NCI-H128 (cell line): ENCODE results near the gene TNS2.
"Not testable (repeated sequence)": the region's sequence is repeated elsewhere in the genome, so short reads cannot be mapped to it uniquely, and the experiment has no call there.

Experiments used
- DNase-seq: peaks from one replicate; lab custom pipeline; 2025; ENCODE audit not compliant: unreplicated experiment; lab: John Stamatoyannopoulos, UW

The TNS2 gene

DNA sequence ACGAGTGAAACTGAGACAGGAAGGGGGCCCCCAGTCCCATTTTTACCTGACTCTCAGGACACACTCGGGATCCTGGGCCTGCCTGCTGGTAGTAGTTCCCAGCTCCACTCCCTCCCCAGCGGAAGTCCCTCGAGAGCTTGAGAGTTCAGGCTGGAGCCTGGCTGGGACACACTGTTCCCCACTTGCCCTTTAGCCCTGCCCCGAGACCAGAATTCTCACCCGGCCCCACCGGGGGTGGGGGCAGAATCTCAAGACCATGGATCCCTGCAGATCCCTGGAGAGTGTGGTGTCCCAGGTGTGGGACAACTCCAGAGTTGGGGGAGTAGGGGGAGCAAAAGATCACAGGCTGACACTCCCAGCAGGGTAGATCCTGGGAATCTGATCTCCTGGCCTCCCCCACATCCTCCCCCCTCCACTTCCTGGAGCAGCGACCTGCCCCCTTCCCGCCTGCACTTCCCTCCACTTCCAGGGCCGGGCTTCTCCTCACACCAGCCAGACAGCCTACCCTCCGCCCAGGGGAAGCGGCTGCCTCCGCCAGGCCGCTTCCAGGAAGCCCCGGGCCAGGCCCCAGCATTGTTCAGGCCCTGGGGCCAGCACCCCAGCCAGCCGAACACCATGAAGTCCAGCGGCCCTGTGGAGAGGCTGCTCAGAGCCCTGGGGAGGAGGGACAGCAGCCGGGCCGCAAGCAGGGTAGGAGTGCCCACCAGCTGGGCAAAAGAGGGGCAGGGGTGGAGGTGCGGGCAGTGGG is at the start of gene TNS2:
TSS of gene TNS2 (plus strand) at position 495 of the 748 bp plus-strand sequence. CDS start at position 616, 121 bp downstream.
- DNase-seq, result no peak

GRCh38 chr12:53004178-53004577 is 45.7 kb upstream of the TNS2 start:
- no peak for DNase-seq

- no peak for DNase-seq
Measured at GRCh38 chr12:53004582-53004981, 45.3 kb upstream of the TNS2 start.

DNA sequence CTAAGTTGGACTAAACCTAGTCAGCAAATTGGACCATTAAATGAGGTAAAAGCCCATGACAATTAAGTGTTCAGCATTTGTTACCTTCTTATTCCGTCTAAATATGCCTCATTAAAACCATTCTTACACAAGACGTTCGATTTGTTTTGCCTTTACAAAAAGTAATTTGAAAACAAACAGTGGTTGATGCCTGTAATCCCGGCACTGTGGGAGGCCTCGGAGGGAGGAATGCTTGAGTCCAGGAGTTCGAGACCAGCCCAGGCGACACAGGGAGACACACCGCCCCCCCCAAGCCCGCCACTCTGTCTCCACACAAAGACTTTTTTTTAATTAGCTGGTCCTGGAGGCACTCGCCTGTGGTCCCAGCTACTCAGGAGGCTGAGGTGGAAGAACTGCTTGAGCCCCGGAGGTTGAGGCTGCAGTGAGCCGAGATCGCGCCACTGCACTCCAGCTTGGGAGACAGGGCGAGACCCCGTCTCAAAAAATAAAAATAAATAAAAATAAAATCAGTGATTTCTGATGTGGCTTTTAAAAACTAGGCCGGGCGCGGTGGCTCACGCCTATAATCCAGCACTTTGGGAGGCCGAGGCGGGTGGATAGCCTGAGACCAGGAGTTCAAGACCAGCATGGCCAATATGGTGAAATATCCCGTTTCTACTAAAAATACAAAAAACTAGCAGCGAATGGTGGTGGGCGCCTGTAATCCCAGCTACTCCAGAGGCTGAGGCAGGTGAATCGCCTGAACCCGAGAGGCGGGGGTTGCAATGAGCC is 44.5 kb upstream of the TNS2 start:
- no peak for DNase-seq

DNA sequence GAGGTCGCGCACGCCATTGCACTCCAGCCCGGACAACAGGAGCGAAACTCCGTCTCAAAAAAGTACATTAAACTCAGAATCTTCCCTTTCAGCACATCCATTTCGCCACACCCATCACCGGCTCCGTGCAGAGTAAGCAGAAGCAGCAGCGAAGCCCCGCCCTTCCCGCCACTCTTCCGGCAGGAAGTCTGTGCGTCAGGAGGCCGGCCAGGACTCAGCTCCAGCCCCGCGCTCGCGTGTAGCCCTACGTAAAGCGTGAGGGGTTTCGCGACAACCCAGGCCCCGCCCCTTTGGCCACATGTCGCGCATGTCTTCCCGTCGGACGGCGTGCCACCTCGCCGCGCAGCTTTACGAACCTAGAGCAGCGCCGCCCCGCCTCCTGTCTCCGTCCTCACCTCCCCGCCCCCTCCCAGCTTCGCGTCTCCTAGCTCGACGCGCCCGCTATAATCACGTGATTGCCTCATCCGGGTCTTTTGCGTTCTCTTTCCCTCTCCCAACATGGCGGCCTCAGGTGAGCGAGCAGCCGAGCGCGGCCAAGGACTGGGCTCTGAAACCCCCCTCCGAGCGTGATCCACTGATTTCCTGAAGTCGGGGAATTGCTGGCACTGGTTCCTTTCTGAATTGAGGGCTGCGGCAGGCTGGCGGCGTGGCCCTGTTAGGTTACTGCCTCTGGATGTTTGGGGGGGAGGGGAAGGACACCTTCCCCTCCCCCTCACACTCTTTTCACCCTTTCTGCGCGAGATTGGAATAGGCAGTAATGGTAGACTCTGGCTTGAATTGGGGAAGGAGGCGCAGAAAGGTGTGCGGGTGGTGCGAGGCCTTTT is 43.7 kb upstream of the TNS2 start, which contains the start of gene EIF4B:
TSS of gene EIF4B (plus strand) at position 471 of the 824 bp plus-strand sequence. CDS start at position 499, 28 bp downstream.
- peak; percentile 97 for DNase-seq

- peak; percentile 48 for DNase-seq
Measured at GRCh38 chr12:53006810-53007309, 43.0 kb upstream of the TNS2 start.

DNA sequence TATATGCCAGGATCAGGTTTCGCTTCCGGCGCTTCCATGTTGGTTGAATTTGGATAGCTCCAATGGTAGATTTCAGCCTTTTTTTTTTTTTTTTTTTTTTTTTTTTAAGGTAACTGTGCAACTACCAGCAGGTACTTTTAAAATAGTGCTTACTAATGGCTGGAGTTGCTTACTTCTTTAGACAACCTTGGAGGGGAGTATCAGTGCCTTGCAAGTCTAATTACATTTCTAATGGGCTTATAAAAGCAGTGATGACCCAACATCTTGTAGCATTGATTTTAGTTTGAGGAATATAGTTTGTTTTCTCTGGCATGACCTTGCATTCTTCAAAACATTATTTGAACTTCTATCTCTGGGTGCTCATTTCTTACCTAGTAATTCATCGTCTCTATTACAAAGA is 42.5 kb upstream of the TNS2 start:
- no peak for DNase-seq

GRCh38 chr12:53008760-53009159 is 41.1 kb upstream of the TNS2 start:
- not testable (repeated sequence) for DNase-seq

- DNase-seq, result no peak
Measured at GRCh38 chr12:53010955-53011354, 38.9 kb upstream of the TNS2 start.

DNA sequence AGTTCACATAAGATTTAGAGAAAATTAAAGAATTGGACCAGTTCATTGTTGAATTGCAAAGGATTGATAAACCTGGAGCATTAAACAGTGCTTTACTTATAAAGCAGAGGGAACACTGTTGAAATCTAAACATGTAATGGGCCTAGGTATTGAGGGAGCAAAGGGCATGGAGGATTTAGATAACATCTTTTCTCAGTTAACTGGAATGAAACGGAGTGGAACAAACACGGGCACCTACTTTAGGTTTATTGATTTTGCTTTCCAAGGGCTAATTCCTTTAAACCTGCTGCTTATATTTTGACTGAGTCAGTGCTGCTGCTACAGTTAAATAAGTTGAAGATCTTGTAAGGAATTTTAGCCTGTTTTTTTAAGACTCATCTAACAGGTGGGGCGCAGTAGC is 38.0 kb upstream of the TNS2 start:
- DNase-seq, result no peak

- no peak for DNase-seq
Measured at GRCh38 chr12:53012928-53013327, 36.9 kb upstream of the TNS2 start.

- DNase-seq, result no peak
Measured at GRCh38 chr12:53014709-53015108, 35.2 kb upstream of the TNS2 start.

DNA sequence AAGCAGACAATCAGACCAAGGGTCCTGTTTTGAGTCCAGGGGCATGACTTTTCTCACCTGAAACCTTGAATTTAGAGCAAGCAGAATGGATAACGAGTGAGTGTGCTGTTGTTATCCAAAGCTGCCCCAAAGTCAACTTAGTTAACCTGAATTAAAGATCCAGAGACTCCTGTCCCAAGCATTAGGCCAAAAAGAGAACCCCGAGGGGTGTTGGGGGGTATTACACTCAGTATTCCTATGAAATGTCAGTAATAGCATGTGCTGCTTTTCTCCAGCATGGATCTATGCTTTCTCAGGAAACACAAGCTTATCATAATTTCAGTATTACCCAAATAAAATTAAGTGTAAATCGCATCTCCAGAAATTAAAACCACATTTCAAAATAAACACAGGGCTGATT is 24.6 kb upstream of the TNS2 start:
- no peak for DNase-seq

DNA sequence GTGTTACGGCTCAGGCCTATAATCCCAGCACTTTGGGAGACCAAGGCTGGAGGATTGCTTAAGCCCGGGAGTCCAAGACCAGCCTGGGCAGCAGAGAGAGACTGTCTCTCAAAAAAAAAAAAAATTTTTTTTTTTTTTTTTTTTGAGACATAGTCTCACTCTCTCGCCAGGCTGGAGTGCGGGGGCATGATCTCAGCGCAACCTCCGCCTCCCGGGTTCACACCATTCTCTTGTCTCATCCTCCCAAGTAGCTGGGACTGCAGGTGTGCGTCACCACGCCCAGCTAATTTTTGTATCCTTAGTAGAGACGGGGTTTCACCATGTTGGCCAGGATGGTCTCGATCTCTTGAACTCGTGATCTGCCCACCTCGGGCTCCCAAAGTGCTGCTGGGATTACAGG is 22.9 kb upstream of the TNS2 start:
- not testable (repeated sequence) for DNase-seq

- DNase-seq, result no peak
Measured at GRCh38 chr12:53031616-53032015, 18.2 kb upstream of the TNS2 start.

DNA sequence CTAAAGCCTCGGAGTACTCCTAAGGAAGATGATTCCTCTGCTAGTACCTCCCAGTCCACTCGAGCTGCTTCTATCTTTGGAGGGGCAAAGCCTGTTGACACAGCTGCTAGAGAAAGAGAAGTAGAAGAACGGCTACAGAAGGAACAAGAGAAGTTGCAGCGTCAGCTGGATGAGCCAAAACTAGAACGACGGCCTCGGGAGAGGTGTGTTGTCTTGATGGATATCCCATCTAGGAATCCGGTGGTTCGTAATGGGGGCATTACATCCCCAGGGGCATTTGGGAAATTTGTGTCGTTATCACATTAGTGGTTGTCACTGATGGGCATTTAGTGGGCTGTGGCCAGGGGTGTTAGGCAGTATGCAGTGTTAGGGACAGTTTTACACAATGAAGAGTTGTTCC is 16.0 kb upstream of the TNS2 start:
- DNase-seq, result not testable (repeated sequence)

DNA sequence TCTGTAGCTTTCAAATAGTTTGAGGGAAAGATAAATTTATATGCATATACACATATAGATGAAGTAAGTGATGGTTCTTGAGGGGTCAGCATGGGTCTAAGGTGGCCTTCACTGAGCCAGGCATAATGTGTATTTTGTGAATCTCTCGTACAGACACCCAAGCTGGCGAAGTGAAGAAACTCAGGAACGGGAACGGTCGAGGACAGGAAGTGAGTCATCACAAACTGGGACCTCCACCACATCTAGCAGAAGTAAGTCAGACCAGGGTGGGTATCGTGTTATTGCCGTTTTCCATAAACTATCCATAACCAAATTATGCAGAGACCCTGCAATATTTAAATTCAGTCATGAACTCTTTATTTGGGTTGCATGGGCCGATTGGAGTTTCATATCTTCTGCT is 15.4 kb upstream of the TNS2 start:
- no peak for DNase-seq

GRCh38 chr12:53036802-53037201 is 13.1 kb upstream of the TNS2 start:
- DNase-seq, result no peak

GRCh38 chr12:53039851-53040250 is 10.0 kb upstream of the TNS2 start:
- DNase-seq, result no peak

DNA sequence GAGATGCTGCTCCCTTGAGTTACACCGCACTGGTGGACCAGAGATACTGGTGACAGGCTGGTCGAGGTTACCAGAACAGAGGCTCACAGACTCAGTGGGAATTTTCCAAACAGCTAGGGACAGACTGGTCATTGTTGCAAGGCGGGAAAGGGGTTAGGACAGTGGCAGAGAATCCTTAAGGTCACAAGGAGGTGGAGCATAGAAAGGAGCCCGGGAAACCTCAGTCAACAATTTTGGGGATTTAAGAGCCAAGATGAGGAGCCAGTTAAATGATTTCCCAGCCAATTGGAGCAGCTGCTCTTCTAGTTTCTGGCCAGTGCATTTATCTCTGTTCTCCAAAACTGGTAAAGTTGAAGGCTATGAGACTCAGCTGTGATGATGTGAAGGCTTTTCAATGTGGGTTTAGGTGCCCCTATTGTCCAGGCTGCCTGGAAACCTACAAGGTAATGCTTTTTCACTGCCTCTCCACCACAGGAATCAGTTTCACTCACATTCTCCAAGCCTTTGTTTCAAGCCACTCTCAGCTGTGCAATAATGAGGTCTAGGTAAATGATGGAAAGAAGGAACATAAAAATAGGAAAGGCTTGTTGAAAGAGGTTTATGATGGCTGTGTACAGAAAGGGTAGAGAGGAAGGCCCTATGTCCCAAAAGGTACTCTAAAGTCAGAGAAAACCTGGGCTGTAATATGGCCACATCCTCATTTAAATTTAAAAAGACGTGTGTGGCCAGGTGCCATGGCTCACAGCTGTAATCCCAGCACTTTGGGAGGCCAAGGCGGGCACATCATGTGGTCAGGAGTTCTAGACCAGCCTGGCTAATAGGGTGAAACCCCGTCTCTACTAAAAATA is 7.0 kb upstream of the TNS2 start:
- DNase-seq, result no peak
